ENCODE data around the gene BHMT2. TPM values are rescaled to one million over a fixed set of nuclear protein-coding genes. Genes with fewer than 3 reads are reported as not detected.

The BHMT2 gene
- total RNA-seq, 4 donors from 2014 or later, result 27.6 to 63.4 (median 48.0) TPM

DNA sequence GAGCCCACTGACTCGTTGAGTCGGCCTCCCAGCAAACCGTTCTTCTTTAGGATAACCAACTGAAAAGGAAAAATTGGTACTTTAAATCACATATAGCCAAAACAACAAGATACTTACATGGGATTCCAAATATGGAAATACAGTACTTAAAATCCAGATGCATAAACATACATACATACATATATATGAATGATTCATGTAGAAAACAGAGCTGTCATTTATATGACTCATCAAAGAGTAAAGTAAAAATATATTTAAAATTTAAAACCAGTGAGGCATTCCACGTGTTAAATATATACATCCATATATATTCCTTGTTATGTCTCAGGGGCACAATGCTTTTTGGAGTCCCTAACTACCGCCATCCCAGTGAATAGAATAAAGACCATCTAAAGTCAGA lies 36.8 kb upstream of the BHMT2 start:
- no peak for DNase-seq (ENCODE audit: low spot score in 2 of 2)
- 93 to 94% methylated on average over 5 of the region's 5 CpGs for WGBS, 2 donors

DNA sequence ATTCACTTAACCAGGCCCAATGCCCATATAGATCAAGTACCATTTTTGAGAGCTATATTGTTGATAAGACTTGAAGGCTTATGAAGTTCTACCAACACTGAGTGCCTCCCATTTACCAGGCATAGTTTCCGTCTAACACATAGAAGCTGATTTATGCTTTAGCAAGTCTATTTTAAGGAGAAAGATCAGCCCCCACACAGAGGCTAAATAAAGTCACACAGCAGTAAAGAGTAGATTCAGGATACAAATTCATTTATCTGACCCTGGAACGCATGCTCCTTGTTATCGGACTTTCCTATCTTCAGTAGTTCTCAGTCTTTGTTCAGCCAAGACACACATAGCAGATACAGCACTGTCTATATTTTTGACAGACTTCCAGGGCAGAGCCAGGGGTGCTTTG lies 34.3 kb upstream of the BHMT2 start:
- H3K27ac ChIP-seq, result no peak overlapping the region
- H3K9me3 ChIP-seq, result peaks cover 0 to 8% (median 0%) of the 10 kb centered on the region in 4 donors
- 84 to 93% methylated on average over 3 of the region's 3 CpGs for WGBS, 2 donors
- H3K36me3 ChIP-seq, result no peaks in the 10 kb centered on the region
- no peaks in the 10 kb centered on the region for H3K27me3 ChIP-seq
- TF ChIP-seq CTCF (IDR thresholded peaks at IDR 0.05) (no peak), EP300 (IDR thresholded peaks at IDR 0.05) (no peak), POLR2A (IDR thresholded peaks at IDR 0.05) (no peak)
- DNase-seq (ENCODE audit: low spot score in 2 of 2), result no peak
- no peaks in the 10 kb centered on the region for H3K4me1 ChIP-seq
- no peak overlapping the region for H3K4me3 ChIP-seq

More for the DNA sequence above, 36.8 kb upstream of the BHMT2 start:
- TF ChIP-seq POLR2A (IDR thresholded peaks at IDR 0.05) (no peak), EP300 (IDR thresholded peaks at IDR 0.05) (no peak), CTCF (IDR thresholded peaks at IDR 0.05) (no peak)
- Histone ChIP-seq H3K27ac (no peak overlapping the region), H3K36me3 (no peaks in the 10 kb centered on the region), H3K27me3 (no peaks in the 10 kb centered on the region), H3K4me3 (no peak overlapping the region), H3K4me1 (no peaks in the 10 kb centered on the region), H3K9me3 (peaks cover 0 to 8% (median 0%) of the 10 kb centered on the region in 4 donors)

GRCh38 chr5:79036769-79037168 lies 32.8 kb upstream of the BHMT2 start:
- no peaks in the 10 kb centered on the region for H3K36me3 ChIP-seq
- 93% methylated on average over 2 of the region's 2 CpGs for WGBS, 2 donors

DNA sequence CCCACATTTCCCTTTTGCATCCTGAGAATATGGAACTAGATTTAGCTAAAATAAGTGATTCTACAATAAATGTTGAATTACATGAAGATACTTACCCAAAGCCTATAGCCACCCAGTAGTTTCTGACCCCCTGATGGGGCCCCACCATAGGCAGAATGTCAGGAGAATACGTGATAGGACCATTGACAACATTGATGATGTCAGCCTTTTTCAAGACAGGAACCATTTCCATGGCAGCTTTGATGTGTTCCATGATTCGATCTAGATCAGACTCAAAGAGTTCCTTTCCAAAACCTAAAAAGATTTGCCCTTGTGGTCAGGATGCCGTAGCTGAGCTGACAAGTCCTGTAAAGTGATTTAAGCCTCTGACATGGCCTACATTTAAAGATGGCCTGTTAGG lies 27.4 kb upstream of the BHMT2 start:
- TF ChIP-seq CTCF (IDR thresholded peaks at IDR 0.05), result no peak
- TF ChIP-seq EP300 (IDR thresholded peaks at IDR 0.05), result no peak
- no peak for TF ChIP-seq POLR2A (IDR thresholded peaks at IDR 0.05)

More at GRCh38 chr5:79036769-79037168, 32.8 kb upstream of the BHMT2 start:
- Histone ChIP-seq H3K27me3 (no peaks in the 10 kb centered on the region), H3K9me3 (peaks cover 0 to 8% (median 0%) of the 10 kb centered on the region in 4 donors), H3K27ac (no peak overlapping the region), H3K4me3 (no peak overlapping the region), H3K4me1 (no peaks in the 10 kb centered on the region)
- no peak for TF ChIP-seq EP300 (IDR thresholded peaks at IDR 0.05)
- no peak for TF ChIP-seq POLR2A (IDR thresholded peaks at IDR 0.05)
- TF ChIP-seq CTCF (IDR thresholded peaks at IDR 0.05), result no peak
- DNase-seq (ENCODE audit: low spot score in 2 of 2), result no peak

DNA sequence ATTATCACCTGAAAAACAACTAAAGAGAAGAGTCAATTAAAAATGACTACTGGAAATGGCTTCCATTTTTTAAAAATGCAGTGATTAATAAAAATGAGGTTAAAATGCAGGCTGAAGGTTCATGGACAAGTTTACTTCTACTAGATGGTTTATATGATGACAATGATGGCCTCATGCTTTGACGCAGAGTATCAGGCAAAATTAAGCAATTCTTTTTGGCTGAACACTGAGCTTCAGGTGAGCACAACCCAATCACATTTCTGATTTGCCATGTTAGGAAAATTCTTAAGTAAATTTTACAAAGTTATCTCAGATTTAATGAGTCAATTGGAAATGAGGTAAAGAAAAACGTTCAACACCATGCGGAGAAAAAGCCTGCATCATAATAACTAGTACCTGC lies 22.4 kb upstream of the BHMT2 start:
- Histone ChIP-seq H3K27me3 (no peaks in the 10 kb centered on the region), H3K27ac (no peak overlapping the region), H3K9me3 (peaks cover 0 to 6% (median 3%) of the 10 kb centered on the region in 4 donors), H3K4me1 (no peaks in the 10 kb centered on the region), H3K4me3 (no peak overlapping the region), H3K36me3 (peaks cover 0 to 4% (median 0%) of the 10 kb centered on the region in 3 donors)
- 89 to 91% methylated on average over 3 of the region's 3 CpGs for WGBS, 2 donors
- TF ChIP-seq CTCF (IDR thresholded peaks at IDR 0.05) (no peak), POLR2A (IDR thresholded peaks at IDR 0.05) (no peak), EP300 (IDR thresholded peaks at IDR 0.05) (no peak)
- no peak for DNase-seq (ENCODE audit: low spot score in 2 of 2)

More for the DNA sequence above, 27.4 kb upstream of the BHMT2 start:
- WGBS, 2 donors, result 75 to 83% methylated on average over 3 of the region's 3 CpGs
- H3K9me3 ChIP-seq, result peaks cover 0 to 1% (median 0%) of the 10 kb centered on the region in 4 donors
- DNase-seq (ENCODE audit: low spot score in 2 of 2), result no peak
- no peaks in the 10 kb centered on the region for H3K4me1 ChIP-seq
- H3K27ac ChIP-seq, result no peak overlapping the region
- no peaks in the 10 kb centered on the region for H3K36me3 ChIP-seq
- H3K4me3 ChIP-seq, result no peak overlapping the region
- no peaks in the 10 kb centered on the region for H3K27me3 ChIP-seq

Data from tibial nerve (tissue), 4 donors.